ENCODE data around the gene CAB39.
"Not testable (repeated sequence)": the region's sequence is repeated elsewhere in the genome, so short reads cannot be mapped to it uniquely, and the experiment has no call there.

The CAB39 gene

GRCh38 chr2:230715201-230715600 lies 2.6 kb downstream of the CAB39 start:
- no peak for DNase-seq

DNA sequence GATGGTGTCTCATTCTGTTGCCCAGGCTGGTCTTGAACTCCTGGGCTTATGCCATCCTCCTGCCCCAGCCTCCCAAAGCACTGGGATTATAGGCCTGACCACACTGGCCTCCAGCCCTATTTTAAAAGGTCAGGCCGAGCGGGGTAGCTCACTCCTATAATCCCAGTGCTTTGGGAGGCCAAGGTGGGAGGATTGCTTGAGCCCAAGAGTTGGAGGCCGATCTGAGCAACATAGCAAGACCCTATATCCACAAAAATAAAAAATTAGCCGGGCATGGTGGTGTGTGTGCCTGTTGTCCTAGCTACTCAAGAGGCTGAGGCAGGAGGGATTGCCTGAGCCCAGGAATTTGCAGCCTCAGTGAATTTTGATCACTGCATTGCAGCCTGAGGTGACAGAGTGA lies 3.9 kb downstream of the CAB39 start:
- DNase-seq: no peak

DNA sequence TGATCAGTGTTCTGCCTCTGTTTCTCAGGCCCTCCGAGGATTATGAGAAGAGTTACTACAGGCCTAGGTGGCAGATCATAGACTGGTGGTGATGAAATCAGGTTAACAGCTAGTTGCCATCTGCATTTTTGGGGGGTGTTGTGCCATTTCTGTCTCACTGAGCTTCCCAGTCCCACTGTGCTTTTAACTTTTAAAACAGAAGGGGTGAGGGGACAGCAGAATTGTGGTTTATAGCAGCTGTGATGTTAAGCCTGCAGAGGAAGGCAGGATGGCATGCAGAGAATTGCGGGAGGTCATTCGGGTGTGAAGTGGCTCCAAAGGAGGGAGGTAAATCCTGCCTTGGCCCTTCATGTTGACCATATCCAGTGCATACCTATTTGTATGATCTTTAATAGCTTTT lies 5.0 kb downstream of the CAB39 start:
- DNase-seq: no peak

- DNase-seq: no peak
Measured at GRCh38 chr2:230719340-230719739, 6.7 kb downstream of the CAB39 start.

GRCh38 chr2:230721712-230722111 lies 9.1 kb downstream of the CAB39 start:
- no peak for DNase-seq

- no peak for DNase-seq
Measured at GRCh38 chr2:230722207-230722885, 9.7 kb downstream of the CAB39 start.

- DNase-seq: no peak
Measured at GRCh38 chr2:230723363-230723762, 10.7 kb downstream of the CAB39 start.

DNA sequence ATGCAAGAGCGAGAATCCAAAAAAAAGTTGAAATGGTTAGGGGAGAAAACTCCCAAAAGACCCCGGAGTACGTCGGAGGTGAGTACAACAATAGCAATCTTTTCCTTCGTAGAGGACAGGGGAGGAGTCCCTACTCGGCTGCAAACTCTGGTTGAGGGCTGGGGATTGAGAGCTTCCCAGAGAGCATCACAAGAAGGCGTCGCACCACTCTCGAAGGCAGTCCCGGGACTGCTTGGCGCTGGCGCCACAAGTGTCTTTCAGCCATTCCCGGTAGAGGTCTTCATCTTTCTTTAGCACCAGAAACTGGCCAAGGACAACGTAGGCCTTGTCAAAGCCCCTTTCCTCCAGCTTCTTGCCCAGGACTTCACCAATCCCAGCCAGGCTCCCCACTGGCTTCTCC lies 12.3 kb downstream of the CAB39 start:
- not testable (repeated sequence) for DNase-seq

DNA sequence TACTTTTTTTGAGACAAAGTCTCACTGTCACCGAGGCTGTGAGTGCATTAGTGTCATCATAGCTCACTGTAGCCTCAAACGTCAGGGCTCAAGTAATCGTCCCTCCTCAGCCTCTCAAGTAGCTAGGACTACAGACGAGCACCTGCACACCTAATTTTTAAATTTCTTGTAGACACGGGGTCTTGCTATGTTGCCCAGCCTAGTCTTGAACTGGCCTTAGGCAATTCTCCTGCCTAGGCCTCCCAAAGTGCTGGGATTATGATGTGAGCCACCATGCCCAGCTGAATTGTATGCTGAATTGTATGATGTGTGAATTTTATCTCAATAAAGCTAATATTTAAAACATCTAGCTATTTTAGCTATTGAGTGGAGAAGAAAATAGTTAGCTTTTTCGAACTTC lies 18.9 kb downstream of the CAB39 start:
- no peak for DNase-seq

GRCh38 chr2:230732914-230733401 lies 20.3 kb downstream of the CAB39 start:
- no peak for DNase-seq

DNA sequence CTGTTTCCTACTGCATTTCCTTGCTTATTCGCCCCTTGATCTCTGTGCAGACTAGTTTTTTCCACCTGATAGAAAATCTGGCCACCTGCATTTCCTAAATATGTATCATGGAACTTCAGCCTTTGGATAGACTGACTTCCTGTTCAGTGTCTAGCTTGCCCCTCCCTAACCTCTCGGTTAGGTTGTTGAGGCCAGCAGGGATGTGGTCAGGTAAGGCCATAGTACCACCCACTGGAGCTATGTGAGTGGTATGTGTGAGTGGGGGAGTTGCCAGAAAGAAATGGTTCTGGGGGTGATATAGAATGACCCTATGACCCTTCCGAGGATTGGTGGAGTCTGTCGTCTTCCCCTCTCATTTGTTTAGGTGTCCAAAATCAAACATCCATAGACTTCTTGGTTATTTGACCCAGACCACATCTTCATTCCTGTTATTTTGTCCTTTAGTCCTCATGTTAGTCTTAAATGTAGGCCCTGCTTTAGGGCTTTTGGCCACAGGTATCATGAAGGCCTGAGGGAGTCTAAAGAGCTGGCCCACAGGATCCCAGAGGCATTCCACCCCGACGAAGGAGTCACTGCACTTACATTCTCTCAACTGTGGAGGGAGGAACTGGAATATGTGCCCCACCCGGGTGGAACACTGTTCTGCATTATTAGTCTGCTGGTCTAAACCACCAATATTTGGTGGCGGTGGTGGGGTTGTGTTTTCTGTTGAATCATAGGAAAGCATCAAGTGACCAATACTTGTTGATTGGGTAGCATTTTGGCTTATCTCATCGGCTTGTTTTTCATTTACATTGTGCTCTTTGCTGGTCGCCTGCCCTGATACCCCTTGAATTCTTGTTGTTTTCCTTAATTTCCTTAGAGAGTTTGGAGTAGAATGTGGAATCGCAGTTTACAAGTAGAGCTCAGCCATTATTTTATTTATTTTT lies 21.9 kb downstream of the CAB39 start:
- DNase-seq: no peak

GRCh38 chr2:230735884-230736283 lies 23.2 kb downstream of the CAB39 start:
- DNase-seq: no peak

DNA sequence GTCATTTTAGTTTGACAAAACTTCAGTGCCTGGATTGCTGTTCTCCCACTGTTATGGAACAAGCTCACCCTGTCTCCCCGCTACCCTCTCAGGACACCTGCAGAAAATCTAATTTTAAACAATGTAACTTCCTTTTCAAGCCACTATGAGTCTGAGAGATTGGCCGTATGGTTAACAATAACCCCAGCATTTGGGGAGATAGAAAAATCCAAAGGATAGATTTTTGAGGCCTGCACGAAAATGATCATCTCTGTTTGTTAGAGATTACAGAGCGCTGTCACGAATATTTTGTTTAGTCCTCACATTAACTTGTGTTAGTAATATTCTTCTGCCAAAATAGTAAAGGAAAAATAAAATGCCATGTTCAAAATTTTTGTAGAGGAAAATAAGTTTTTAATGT lies 24.7 kb downstream of the CAB39 start:
- DNase-seq: no peak

DNA sequence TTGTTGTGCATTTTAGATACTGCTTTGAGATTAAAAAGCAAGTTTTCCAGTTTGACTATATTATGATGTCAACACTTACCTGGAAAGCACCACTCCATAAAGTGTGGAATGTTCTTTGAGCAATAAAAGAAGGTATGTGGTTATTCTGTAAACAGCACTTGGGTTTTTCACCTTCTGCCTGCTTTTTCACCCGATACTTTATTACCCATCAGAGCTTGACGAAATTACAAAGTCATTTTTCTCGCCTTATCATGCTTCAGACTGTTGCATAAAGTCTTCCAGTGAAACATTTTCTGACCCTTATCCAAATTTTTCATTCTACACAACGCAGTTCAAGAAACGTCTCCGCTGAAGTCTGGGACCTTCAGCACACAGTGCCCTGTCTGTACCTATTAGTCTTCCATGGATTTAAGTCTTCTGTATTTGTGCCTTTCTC lies 25.2 kb downstream of the CAB39 start:
- DNase-seq: no peak

DNA sequence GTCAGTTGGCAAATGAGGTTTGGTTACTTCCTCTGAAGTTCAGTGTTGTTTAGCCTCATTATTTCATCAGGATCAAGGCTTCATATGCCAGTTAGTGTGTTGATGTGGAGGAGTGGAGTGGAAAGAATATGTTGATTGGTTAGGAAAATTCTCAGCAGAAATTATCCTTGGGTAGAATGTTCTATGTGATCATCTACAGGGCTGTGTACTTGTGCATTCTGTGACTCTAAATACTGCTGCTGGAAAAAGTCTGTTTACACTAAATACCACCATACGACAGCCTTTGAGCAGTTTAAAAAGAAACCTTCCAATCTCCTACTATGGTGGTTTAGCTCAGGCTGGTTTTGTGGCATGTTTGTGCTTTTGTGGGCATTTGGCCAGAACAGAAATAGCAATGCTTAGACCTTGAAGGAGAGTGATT lies 25.8 kb downstream of the CAB39 start:
- DNase-seq: no peak

DNA sequence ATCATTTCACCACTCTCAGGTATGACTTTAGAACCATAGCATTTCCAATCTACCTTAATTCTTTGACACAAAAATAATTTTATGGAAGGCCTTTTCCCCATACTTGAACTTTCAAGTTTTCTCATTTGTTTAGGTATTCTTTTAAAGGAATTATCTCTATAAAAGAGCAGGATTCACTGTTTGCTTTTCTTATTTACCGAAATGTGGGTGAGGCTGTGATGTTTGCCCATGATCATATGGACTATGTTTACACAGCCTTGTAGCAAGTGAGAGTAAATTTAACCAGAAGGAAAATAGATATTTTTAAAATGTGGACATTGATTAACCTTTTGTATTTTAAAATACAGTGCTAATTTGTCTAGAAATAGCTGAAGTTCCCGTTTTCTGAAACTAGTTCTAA lies 26.3 kb downstream of the CAB39 start:
- no peak for DNase-seq

- DNase-seq: no peak
Measured at GRCh38 chr2:230739961-230740360, 27.3 kb downstream of the CAB39 start.

DNA sequence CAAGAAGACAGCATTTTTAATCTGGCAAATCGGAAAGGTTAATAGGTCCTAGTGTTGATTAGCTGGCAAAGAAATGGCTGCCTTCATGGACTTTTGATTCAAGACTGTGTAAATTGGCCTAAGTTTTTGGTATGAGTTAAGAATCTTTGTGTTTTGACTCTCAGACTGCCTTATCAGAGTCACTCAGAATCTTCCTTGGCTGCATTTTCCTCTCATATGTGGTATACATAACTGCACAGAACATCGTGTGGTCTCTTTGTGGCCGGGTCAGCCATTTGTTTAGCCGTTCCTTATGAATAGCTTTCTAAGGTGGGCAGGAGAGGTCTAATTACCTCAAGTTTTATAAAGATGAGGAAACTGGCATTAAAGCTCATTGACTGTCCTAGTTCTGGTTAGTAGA lies 30.1 kb downstream of the CAB39 start:
- DNase-seq: no peak

DNA sequence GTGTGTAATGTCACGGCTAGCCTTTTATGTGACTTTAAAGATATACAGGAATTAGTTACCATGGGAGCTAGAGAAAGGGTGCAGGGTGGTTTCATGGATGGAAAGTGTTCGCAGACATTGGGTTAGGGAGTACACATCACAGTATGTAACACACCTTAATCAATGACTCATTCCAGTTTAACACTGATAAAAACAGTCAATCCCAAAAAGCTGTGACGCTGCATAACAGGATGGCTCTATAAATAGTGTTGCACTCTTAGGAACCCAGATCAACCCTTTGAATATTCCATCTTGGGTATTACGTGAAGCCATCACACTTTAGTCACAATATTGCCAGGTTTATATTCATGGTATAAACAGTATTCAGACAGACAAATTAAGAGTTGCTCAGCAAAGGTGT lies 33.6 kb downstream of the CAB39 start:
- no peak for DNase-seq

DNA sequence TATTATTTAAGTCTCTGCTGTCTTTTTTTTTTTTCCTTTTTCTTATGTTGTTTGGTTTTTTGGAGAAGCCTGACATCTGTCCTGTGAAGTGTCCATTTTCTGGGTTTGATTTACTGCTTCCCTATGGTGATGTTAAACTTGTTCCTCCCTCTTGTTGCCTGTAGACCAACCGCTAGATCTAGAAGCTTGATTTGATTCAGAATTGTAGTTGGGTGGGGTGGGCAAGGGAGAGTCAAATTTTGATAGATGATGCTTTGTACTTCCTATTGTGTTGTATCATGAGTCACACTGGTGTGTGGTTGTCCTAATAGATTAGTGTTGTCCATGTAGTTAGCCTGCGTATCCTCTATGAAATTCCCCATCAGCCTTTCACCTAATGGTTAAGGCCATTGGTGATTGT lies 35.4 kb downstream of the CAB39 start:
- no peak for DNase-seq

DNA sequence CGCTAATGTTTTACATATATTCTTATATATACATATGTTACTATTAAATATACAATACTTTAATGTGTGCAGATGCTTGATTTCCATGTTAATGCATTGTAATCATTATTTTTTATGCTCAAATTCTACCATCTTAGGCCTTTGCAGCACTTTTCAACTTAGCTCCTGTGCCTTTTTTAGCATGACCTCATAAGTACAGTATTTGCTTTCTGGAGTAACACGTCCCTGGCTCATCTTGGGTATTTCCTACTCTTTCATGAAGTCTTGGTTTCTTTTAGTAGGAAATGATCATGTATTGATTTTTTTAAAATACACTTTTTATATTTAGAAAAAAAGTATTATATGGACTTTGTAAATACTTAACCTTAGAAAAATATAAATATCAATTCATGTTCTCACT lies 36.5 kb downstream of the CAB39 start:
- DNase-seq: no peak

- DNase-seq: no peak
Measured at GRCh38 chr2:230751062-230751461, 38.4 kb downstream of the CAB39 start.

DNA sequence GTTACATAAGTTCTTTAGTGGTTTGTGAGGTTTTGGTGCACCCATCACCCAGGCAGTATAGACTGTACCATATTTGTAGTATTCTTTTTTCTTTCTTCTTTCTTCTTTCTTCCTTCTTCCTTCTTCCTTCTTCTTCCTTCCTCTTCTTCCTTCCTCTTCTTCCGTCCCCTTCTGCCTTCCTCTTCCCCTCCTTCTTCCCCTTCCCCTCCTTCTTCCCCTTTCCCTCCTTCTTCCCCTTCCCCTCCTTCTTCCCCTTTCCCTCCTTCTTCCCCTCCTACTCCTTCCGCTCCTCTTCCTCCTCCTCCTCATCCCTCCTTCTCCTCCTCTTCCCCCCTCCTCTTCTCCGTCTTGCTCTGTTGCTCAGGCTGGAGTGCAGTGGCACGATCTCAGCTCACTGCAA lies 41.6 kb downstream of the CAB39 start:
- no peak for DNase-seq

DNA sequence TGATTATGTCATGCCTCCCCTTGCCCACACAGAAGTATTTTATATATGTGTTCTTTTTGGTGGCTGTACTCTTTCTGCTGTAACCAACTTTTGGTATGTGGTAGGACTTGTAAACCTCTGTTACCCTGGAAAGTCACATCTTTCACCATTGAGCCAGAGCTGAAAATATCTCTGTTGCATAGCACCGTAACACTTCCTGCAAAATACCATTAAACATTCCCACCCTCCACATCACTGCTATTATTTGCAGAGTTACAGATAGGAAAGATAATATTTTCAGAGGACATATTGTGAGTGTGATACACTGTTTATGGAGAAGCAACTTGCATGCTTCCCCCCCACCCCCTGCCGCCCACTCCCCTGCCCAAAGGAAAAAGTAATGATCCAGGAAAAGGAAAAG lies 44.8 kb downstream of the CAB39 start:
- no peak for DNase-seq
